HG03439 (cell line): ENCODE data around the gene GPR55.
A peak's percentile ranks its signal among the peaks of the same experiment; 100 is the strongest.

ENCODE experiments used
- ATAC-seq: cut with Tn5 transposase; IDR thresholded peaks from one replicate; pipeline ENCODE4 v1.9.1; 2021; ENCODE audit warnings: mild to moderate bottlenecking, moderate library complexity; ENCODE audit not compliant: unreplicated experiment

Gene GPR55

DNA sequence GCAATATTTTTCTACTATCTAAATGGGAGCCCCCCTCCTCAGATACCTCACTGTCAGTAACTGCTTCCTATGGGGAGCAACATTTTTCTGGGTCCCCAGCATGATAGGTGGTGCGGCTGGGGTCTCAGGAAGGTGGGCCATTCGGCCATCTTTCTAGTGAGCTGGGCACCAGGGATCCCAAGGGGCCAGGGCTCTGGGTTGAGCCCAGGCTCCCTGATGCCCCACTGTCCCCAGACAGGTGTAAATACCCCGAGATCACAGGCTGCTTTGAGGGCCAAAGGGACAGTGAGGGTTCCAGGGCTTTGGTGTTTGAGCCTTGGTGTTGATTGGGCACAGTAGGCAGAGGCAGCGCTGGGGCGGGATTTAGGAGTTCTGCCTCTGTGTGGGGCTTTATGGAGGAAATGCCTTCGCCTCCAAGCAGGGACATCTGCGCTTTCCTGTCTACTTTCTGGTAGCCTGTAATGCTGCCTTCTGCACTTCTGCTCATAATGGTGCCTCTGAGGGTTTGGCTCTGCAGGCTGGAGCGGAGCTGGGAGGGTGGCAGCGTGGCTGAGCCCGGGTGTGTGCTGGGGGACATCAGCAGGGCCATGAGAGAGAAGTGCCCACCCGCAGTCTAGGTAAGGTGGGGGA, 55.0 kb downstream of the GPR55 start:
- no peak for ATAC-seq

DNA sequence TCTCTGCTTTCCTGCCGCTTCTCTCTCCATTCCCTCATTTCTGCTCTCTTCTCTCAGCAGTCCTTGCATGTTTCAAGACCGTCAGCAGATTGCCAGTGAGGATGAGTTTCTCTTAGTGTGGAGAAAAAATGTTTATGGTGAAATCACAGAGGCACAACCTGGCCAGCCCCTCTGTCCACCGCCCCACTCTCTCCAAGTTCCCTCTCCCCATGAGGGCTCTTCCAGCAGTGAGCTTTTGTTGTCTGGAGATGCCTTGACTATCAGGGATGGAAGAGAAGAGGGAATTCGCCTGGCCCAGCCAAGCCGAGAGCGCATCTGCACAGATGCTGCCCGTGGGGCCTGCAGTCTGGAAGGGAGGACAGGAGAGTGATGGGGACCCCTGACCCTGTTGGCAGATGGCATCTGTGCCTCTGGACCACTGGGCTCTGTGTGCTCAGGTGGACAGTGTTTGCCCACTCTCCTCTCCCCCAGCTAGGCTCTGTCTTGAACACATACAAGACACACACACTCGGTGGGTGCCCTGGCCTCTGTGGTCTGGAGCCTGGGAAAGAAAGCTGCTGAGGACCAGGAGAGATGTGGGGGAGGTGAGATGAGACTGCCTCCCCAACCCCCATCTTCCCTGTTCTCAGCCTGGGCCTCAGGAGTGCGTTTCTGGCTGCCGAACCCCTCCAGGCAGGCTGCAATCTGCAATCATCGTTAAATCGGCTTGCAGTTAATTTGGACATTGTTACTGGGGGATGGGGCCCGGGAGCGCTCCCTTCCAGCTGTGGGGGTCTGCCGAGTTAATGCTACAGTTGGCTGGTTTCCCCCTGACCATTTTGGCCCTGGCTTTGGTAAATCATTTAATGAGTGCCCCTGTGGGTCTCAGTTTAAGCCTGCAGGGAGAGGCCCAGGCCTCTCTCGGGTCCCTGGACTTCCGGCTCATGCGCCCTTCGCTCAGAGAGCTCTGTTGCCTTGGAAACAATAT, 55.8 kb downstream of the GPR55 start:
- ATAC-seq = no peak

DNA sequence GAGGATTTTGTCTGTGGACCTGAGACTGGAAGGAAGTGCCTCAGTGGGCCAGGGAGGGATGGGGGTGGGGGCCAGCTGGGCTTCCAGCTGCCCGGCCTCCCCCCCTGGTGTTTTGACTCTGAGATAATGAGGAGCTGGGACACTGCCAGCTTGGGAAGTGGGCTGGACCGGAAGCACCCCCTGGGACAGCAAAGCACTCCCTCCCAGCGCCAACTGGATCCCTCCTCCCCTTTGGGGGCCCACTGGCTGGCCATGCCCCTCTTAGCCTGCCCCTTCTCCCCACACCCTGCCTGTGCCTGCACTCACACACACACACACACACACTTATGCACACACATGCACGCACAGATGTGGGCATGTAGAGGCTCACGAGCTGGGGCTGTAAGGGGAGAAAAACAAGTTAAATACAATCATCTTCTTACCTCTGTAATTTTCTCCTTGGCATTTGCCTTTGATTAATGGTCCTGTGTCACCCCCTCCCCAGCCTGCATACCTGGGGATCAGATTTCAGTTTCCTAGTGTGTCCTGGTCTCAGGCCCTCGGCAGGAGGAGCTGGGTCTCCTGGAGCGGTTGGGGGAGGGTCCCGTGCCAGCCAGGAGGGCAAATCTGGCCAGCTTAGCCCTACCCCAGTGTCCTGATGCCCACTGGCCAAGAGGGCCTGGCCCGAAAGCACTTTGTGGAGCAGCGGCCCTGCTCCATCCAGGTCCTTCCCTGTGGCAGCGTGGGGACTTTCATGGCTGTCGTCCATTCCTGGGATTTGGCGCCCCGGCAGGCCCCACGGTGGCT, 56.7 kb downstream of the GPR55 start:
- ATAC-seq = no peak

DNA sequence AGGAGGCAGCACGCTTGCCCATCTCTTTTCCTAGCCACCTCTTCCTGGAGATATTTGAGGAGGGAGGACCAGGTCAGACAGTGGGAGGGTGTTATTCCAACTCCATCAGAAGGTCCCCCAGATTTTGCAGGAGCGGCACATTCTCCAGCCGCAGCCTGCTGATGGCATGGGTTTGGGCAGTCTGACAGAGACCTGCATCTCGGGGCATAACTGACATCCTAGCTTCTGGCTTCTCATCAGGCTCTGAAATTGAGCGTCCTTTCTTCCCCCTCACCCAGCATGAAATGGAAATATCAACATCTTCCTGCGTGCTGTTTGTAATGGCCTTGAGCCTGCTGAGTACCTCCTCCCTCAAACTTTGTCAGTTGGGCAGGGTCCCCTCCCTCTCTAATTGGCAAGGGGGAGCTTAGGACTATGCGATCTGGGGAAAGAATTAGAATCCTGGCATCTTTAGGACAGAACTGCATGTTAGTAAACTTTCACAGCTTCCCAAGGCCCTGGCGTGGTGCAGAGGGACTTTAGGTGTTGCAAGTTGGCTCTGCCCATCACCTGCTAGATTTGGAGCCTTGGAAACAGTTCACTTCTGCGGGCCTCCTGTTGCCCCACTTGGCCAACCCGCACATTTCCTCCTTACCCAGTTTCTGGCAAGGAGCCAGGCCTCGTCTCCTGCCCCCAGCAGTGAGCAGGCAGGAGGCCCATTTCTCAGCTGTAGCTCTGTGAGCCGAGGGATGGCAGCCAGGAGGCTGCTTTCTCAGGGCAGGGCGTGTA, 58.1 kb downstream of the GPR55 start:
- no peak for ATAC-seq

DNA sequence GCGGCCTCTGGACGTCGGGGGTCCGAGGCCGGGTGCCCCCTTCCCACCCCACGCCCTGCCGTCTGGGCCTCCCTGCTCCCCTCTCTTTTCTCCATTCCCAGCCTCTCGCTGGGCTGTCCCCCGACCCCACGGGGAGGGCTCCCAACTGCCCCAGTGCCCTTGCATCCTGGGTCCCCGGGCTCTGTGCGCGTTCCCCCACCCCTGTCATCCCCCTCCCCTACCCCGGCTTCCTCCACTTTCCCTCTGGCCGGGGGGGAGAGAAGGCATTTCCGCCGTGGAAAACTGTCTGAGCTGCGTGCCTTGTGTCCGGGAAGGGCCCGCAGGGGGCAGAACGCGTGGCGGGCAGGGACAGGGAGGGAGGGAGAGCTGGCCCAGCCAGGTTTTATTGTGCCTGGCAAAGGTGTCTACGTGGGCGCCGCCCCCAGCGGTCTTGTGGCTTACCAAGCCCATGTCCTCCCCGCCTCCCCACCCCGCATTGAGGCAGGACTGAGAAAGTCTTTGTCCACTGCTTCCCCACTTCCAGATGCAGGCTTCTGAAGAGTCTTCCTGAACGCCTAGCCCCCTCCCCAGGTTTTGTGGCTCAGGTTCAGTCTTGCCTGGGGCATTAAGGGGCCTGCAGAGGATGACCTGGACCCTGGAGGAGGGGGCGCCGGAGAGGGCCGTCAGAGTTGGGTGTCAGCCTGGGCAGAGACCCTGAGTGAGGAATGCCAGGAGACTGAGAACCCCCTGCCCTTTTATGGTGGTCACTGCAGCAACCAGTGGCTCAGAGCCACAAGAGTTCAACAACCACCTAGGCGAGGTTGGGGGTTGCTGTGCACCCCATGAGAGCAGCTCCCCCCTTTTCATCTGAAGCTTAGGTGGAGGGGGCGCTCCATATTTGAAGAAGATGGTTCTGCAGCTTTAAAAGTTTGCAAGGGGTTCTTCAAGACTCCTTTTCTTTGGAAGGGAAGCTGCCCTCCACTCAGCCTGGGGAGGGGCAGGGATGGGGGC, 59.0 kb downstream of the GPR55 start:
- ATAC-seq = no peak

DNA sequence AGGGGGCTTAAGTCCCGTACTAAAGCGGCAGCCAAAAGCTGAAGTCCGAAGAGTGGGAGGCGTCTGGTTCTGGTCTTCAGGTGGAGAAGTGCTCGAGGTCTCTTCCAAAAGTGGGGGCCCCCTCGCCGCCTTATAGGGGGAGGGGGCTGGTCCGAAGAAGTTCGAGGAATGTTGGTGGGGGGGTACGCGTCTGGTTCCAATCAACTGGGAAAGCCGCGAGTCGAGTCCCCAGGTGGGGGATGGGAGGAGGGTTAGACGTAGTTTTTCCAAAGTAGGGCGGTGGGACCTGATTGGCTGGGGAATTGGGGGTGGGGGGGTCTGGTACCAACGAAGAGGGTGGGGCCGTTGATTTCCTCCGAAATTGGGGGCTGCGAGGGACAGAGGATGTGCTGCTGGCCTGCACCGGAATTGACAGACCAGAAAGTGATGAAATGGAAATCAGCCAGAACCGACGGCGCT, 59.7 kb downstream of the GPR55 start:
- no peak for ATAC-seq

DNA sequence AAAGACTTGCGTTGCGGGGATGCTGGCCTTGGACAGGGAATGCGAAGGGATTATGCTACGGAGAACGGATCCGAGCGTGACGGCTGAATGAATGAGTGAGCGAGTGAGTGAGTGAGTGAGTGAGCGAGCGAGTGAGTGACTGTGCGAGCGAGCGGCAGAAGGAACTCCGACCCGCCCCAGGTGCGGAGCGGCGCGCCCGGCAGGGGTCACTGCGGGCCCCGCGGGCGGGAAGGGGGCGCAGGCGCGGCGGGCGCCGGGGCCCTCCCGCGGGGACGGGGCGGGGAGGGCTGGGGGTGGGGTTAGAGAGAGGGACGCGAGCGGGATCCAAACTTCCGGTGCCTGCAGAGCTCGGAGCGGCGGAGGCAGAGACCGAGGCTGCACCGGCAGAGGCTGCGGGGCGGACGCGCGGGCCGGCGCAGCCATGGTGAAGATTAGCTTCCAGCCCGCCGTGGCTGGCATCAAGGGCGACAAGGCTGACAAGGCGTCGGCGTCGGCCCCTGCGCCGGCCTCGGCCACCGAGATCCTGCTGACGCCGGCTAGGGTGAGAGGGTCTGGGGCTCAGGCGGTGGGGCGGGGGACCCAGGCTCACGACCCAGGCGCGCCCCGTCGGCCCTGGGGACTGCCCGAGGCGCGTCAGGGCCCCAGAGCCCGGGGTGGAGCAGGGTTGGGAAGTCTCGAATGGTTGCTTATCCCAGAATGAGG, 60.3 kb downstream of the GPR55 start, which contains the start of gene ITM2C:
ITM2C (plus strand) TSS at position 338 of the 702 bp plus-strand sequence; CDS start at position 422, 84 bp downstream.
- ATAC-seq = peak; percentile 62

DNA sequence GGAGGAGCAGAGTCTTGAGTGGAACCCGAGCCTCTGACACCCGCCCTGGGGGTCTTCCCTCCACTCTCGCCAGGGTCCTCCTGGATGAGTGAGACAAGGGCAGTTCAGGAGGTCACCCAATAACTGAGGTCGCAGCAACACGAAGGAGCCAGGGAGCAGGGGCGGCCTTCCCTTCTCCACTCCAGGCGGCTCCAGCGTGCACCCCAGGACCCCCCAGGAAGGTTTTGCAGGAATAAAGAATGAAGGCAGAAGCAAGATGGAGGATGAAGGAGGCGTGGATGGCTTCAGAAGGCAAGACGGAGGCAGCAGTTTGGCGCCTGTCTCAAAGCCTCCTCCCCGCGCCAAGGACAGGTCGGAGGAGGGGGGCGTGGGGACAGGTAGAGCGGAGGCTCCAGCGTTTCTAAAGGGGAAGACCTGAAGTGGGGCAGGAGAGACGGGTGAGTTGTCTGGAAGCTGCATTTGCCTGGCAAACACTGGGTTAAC, 60.9 kb downstream of the GPR55 start:
- no peak for ATAC-seq

DNA sequence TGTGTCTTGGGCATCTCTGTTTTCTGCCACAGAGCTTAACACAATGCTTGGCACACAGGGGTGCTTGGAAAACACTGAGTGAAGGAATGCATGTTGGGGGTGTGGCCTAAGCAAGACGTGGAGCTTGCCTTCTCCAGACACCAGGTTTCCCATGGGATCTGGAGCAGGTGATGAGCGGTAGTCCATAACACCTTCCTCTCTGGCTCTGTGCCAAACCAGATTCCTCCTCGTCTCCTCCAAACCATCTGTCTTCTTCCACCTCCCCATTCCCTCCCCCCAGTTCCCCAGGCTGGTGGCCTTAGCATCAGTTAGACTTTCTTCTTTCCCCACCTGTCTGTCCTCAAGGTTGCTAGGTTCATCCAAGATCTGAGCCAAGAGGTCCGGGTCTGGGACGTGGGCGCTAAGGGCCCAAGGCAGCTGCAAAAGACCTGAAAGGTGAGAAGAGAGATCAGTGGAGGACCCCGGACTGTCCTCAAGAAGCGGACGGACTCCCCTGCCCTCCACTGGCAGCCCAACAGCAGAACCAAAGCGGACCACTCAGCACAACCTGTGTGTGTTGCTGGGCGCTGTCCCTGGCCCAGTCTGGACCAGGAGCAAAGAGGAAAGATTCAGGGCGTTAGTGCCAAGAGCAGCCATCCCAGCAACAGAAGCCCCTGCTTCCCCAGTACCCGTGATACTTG, 61.5 kb downstream of the GPR55 start:
- ATAC-seq = no peak

DNA sequence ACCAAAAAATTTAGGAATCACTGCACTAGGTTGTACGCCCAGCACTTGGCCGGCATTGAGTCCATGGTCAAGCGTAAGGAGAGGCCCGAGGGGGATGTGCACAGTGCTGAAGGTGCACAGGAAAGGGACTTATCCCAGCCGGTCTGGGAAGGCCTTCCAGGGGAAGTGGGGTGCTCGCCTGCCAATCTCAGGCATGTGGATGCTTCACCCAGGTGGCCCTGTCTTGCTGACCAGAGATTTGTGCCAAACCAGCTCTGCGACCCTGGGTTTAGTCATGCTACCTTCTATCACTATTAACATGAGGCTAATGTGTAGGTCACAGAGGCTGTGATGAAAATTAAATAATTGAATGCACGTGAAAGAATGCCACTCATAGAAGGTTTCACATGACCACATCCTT, 62.0 kb downstream of the GPR55 start:
- ATAC-seq = no peak

DNA sequence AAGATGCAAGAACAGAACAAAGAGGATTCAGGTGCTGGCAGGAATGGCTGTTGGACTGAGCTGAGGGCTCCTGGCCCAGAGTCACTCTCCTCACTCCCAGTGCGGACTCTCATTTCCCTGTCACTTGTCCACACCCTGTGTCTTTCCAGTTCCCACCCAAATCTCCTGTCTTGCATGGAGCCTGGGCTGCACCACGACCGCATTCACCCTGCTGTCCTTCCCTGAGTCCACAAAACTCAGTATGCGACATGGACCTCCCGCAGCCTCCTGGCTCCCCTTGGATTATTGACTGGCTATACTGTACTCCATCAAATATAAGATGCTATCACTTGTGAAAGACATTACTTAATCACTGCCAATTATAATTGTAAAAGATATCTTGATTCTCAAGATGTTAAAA, 62.8 kb downstream of the GPR55 start:
- no peak for ATAC-seq

DNA sequence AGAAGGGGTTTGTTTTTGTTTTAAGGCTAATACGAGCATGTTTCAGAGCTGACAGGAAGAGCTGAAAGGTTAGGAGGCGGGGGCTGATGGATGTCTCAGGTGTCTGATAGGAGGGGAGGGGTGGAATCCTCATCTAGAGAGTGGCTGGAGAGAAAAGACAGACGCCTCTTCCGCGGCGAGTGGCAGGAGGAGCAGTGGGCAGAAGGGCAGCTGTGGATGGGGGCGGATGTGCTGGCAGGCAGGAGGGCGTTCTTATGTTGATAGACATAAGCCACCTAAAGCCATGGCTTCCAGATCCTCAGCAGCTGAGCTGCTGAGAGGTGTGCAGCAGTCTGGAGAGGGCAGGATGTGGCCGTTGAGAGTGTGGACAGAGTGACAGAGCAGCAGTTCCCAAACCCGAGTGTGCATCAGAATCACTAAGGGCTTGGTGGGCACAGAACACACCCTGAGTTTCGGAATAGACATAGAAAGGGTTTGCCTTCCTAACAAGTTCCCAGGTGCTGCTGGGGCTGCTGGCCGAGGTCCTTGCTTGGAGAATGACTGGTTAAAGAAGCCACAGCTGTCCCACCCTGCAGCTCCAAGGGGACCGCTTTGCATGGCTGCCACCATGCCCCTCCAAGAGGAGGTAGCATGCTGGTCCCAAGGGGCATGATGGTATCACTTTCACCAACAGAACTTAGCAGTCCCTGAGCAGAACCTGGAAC, 63.3 kb downstream of the GPR55 start:
- no peak for ATAC-seq
